ENCODE results near the gene SNX20. TPM values are rescaled to one million over a fixed set of nuclear protein-coding genes. Genes with fewer than 3 reads are reported as not detected.

The SNX20 gene
- total and polyA plus RNA-seq, 2 donors (not counting 3 experiments of a cell fraction or from before 2014, with no cell fraction given): not detected

DNA sequence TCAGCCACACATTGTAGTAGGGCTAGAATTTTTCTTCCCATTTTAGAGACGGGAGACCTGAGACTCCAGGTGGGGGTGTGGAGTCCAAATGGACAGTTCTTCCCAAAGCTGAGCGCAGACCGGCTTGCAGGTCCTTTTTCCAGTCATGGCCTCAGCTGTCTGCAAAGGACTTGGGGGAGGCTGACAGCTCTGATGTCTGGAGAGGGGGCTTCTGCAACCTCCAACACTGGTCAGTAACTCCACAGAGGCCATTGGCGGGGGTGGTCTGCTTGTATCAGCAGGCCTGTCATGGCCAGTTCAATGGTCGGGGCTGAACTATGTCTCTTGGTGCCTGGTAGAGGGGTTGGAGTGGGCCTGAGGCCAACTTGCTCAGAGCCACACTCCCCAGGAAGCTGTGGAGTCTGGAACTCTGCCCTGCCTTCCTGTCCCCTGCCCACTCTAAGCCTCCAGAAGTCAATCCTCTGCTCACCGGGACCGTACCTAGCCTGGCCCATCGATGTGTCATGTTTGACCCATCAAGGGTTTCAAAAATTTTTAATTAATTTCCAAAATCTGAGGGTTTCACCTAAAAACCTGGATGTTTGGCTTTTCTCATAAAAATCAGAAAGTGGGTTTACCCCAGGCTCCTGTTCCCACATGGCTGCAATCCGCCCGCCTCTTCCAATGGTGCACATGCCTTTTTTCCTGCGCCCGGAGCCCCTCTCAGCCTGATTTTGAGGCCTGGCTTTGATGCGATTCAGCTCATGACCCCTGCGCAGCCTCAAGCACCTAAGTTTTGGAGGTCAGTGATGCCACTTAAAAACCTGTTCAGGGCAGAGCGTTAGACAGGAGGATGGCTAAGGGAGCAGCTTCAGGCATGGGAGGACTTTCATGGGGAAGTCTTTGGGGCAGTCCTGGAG, 39.9 kb downstream of the SNX20 start:
- Histone ChIP-seq H3K9ac (replicated peaks; ENCODE audit: extremely low read depth, insufficient read depth, low read length) (no peak overlapping the region), H3K4me3 (replicated peaks in 1 of 3; ENCODE audit: insufficient read depth in 1 of 3, low read depth in 1 of 3, low read length in 3 of 3) (no peak overlapping the region), H2AFZ (ENCODE audit: low read depth, low read length) (no peak overlapping the region), H3K4me2 (ENCODE audit: insufficient read depth, low read length) (no peak overlapping the region), H3K79me2 (ENCODE audit: control insufficient read depth, insufficient read depth, low read length) (no peaks in the 10 kb centered on the region), H3K4me1 (ENCODE audit: control insufficient read depth, extremely low read depth, insufficient read depth, low read length) (no peaks in the 10 kb centered on the region), H3K36me3 (ENCODE audit: control insufficient read depth in 2 of 2, extremely low read depth in 1 of 2, insufficient read depth in 2 of 2, low read length in 2 of 2) (no peaks in the 10 kb centered on the region), H3K9me1 (replicated peaks; ENCODE audit: control insufficient read depth, extremely low read depth, insufficient read depth, low read length) (no peaks in the 10 kb centered on the region), H4K20me1 (replicated peaks; ENCODE audit: control insufficient read depth, extremely low read depth, insufficient read depth, low read length) (no peaks in the 10 kb centered on the region), H3K27me3 (ENCODE audit: control insufficient read depth in 2 of 2, insufficient read depth in 2 of 2, low read length in 2 of 2) (no peaks in the 10 kb centered on the region), H3K27ac (ENCODE audit: insufficient read depth, low read depth, low read length) (no peak overlapping the region), H3K9me3 (replicated peaks; ENCODE audit: control insufficient read depth, insufficient read depth, low read length) (no peaks in the 10 kb centered on the region)
- dilution Hi-C loops (cut with MboI; ENCODE audit: extremely low pct_ligation_motif_present, low sequenced_read_pairs) (no loop called here), intact Hi-C loops (cut with micrococcal nuclease) (no loop called here)
- DNase-seq (ENCODE audit: low read depth, low spot score) (no peak), FAIRE-seq (no peak)
- no TSS peak for BruUV-seq (replicated peaks)
- TF ChIP-seq MYC (IDR thresholded peaks at IDR 0.05; ENCODE audit: low read depth, low read length) (no peak), POLR2AphosphoS5 (IDR thresholded peaks at IDR 0.05; ENCODE audit: insufficient read depth, low read depth, low read length) (no peak)
- TF ChIP-seq, protein P1, sequence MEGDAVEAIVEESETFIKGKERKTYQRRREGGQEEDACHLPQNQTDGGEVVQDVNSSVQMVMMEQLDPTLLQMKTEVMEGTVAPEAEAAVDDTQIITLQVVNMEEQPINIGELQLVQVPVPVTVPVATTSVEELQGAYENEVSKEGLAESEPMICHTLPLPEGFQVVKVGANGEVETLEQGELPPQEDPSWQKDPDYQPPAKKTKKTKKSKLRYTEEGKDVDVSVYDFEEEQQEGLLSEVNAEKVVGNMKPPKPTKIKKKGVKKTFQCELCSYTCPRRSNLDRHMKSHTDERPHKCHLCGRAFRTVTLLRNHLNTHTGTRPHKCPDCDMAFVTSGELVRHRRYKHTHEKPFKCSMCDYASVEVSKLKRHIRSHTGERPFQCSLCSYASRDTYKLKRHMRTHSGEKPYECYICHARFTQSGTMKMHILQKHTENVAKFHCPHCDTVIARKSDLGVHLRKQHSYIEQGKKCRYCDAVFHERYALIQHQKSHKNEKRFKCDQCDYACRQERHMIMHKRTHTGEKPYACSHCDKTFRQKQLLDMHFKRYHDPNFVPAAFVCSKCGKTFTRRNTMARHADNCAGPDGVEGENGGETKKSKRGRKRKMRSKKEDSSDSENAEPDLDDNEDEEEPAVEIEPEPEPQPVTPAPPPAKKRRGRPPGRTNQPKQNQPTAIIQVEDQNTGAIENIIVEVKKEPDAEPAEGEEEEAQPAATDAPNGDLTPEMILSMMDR (IDR thresholded peaks at IDR 0.05; ENCODE audit: extremely low read depth in 1 of 2, insufficient read depth in 1 of 2, low read depth in 1 of 2, low read length in 2 of 2): no peak
- ChIA-PET POLR2A (no interaction called here), CTCF (interaction anchor here (2.2 kb wide), 1 partner anchor 24 kb away, joined by 7 read pairs; no protein-coding TSS in a partner anchor)

DNA sequence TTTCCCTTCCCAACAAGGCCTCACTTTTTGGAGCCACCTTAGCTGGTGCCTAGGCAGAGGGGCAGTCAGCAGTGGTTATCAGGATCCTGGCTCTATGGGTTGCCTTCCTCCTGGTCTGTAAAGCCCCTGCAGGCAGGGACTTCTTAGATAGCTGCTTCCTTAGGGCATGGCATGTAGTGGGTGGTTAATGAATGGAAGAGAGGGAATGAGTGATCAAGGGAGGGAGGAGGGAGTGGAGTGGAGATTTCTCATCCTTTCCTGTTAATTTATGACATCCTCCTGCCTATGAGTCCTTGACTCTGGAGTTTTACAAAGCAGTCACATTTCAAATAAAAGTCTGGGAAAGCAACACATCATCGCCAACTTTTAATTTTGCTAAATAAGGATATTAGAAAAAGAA, 40.7 kb downstream of the SNX20 start:
- Histone ChIP-seq H3K4me3 (replicated peaks in 1 of 3; ENCODE audit: insufficient read depth in 1 of 3, low read depth in 1 of 3, low read length in 3 of 3) (no peak overlapping the region), H3K79me2 (ENCODE audit: control insufficient read depth, insufficient read depth, low read length) (no peaks in the 10 kb centered on the region), H3K36me3 (ENCODE audit: control insufficient read depth in 2 of 2, extremely low read depth in 1 of 2, insufficient read depth in 2 of 2, low read length in 2 of 2) (no peaks in the 10 kb centered on the region), H3K9me1 (replicated peaks; ENCODE audit: control insufficient read depth, extremely low read depth, insufficient read depth, low read length) (no peaks in the 10 kb centered on the region), H3K9ac (replicated peaks; ENCODE audit: extremely low read depth, insufficient read depth, low read length) (no peak overlapping the region), H3K27me3 (ENCODE audit: control insufficient read depth in 2 of 2, insufficient read depth in 2 of 2, low read length in 2 of 2) (no peaks in the 10 kb centered on the region), H3K4me2 (ENCODE audit: insufficient read depth, low read length) (no peak overlapping the region), H3K9me3 (replicated peaks; ENCODE audit: control insufficient read depth, insufficient read depth, low read length) (no peaks in the 10 kb centered on the region), H4K20me1 (replicated peaks; ENCODE audit: control insufficient read depth, extremely low read depth, insufficient read depth, low read length) (no peaks in the 10 kb centered on the region), H3K4me1 (ENCODE audit: control insufficient read depth, extremely low read depth, insufficient read depth, low read length) (no peaks in the 10 kb centered on the region), H2AFZ (ENCODE audit: low read depth, low read length) (no peak overlapping the region), H3K27ac (ENCODE audit: insufficient read depth, low read depth, low read length) (no peak overlapping the region)
- DNase-seq (ENCODE audit: low read depth, low spot score) (no peak), FAIRE-seq (no peak)
- BruUV-seq (replicated peaks): no TSS peak
- ChIA-PET POLR2A (no interaction called here), CTCF (no interaction called here)
- dilution Hi-C loops (cut with MboI; ENCODE audit: extremely low pct_ligation_motif_present, low sequenced_read_pairs) (no loop called here), intact Hi-C loops (cut with micrococcal nuclease) (no loop called here)
- TF ChIP-seq MYC (IDR thresholded peaks at IDR 0.05; ENCODE audit: low read depth, low read length) (no peak), JUN (IDR thresholded peaks at IDR 0.05; ENCODE audit: borderline replicate concordance, insufficient read depth, insufficient read length, low read depth) (no peak), FOS (IDR thresholded peaks at IDR 0.05; ENCODE audit: borderline replicate concordance, insufficient read depth, low read length) (no peak), GATA2 (IDR thresholded peaks at IDR 0.05; ENCODE audit: insufficient read depth, insufficient read length, low read depth, low read length) (no peak), POLR2A (IDR thresholded peaks at IDR 0.05; ENCODE audit: low read depth, low read length) (no peak), POLR2AphosphoS5 (IDR thresholded peaks at IDR 0.05; ENCODE audit: insufficient read depth, low read depth, low read length) (no peak), EZH2 (IDR thresholded peaks at IDR 0.05; ENCODE audit: borderline replicate concordance, low read depth, low read length, severe bottlenecking) (no peak)
- TF ChIP-seq, protein P2, sequence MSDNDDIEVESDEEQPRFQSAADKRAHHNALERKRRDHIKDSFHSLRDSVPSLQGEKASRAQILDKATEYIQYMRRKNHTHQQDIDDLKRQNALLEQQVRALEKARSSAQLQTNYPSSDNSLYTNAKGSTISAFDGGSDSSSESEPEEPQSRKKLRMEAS (IDR thresholded peaks at IDR 0.05; ENCODE audit: insufficient read depth, insufficient read length): no peak
- TF ChIP-seq, protein P1 (IDR thresholded peaks at IDR 0.05; ENCODE audit: extremely low read depth in 1 of 2, insufficient read depth in 1 of 2, low read depth in 1 of 2, low read length in 2 of 2): no peak
